Measurements from ENCODE around the gene KLHDC4. TPM values are rescaled to one million over a fixed set of nuclear protein-coding genes. Genes with fewer than 3 reads are reported as not detected.
"Not testable (repeated sequence)": the region's sequence is repeated elsewhere in the genome, so short reads cannot be mapped to it uniquely, and the experiment has no call there.

Gene KLHDC4
- total RNA-seq, 1 donor from 2014 or later, result 87.0 TPM

- ATAC-seq (ENCODE audit: low read depth) (no peak), DNase-seq (no peak)
- H3K27ac Mint-ChIP-seq, result no peak overlapping the region
- TF ChIP-seq CTCF (IDR thresholded peaks at IDR 0.05), result no peak
- ChIA-PET CTCF (no interaction called here), POLR2A (no interaction called here)
- peaks cover 71% of the 10 kb centered on the region for H3K36me3 Mint-ChIP-seq (ENCODE audit: low read depth)
- no peaks in the 10 kb centered on the region for H3K27me3 Mint-ChIP-seq
- H3K4me1 Mint-ChIP-seq, result peaks cover 27% of the 10 kb centered on the region
- no peak overlapping the region for H3K4me3 Mint-ChIP-seq
- intact Hi-C loops (cut with micrococcal nuclease), result no loop called here
- H3K9me3 Mint-ChIP-seq, result no peaks in the 10 kb centered on the region
Measured at GRCh38 chr16:87728026-87728425, 37.8 kb downstream of the KLHDC4 start.

- ATAC-seq (ENCODE audit: low read depth), result no peak
- Mint-ChIP-seq H3K9me3 (no peaks in the 10 kb centered on the region), H3K27me3 (no peaks in the 10 kb centered on the region), H3K27ac (no peak overlapping the region), H3K4me1 (peaks cover 31% of the 10 kb centered on the region), H3K36me3 (ENCODE audit: low read depth) (peaks cover 75% of the 10 kb centered on the region), H3K4me3 (no peak overlapping the region)
- ChIA-PET CTCF (no interaction called here), POLR2A (no interaction called here)
- no peak for TF ChIP-seq CTCF (IDR thresholded peaks at IDR 0.05)
- DNase-seq, result no peak
- intact Hi-C loops (cut with micrococcal nuclease), result no loop called here
Measured at GRCh38 chr16:87727346-87727745, 38.4 kb downstream of the KLHDC4 start.

- H3K9me3 Mint-ChIP-seq; DNase-seq; POLR2A ChIA-PET; ATAC-seq (ENCODE audit: low read depth); H3K27ac Mint-ChIP-seq; H3K4me3 Mint-ChIP-seq; H3K27me3 Mint-ChIP-seq; CTCF ChIA-PET; intact Hi-C loops (cut with micrococcal nuclease): not testable (repeated sequence)
- H3K4me1 Mint-ChIP-seq, result peaks cover 31% of the 10 kb centered on the region
- peaks cover 78% of the 10 kb centered on the region for H3K36me3 Mint-ChIP-seq (ENCODE audit: low read depth)
Measured at GRCh38 chr16:87726577-87726976, 39.2 kb downstream of the KLHDC4 start.

GRCh38 chr16:87725596-87726235 is 40.1 kb downstream of the KLHDC4 start:
- H3K9me3 Mint-ChIP-seq, result no peaks in the 10 kb centered on the region
- no peak for TF ChIP-seq CTCF (IDR thresholded peaks at IDR 0.05)
- no peaks in the 10 kb centered on the region for H3K27me3 Mint-ChIP-seq
- peaks cover 75% of the 10 kb centered on the region for H3K36me3 Mint-ChIP-seq (ENCODE audit: low read depth)
- ATAC-seq (ENCODE audit: low read depth), result no peak
- intact Hi-C loops (cut with micrococcal nuclease), result loop anchor here (1.0 to 2.0 kb wide), 3 partner anchors 12 to 40 kb away; partner anchors contain the start of gene KLHDC4
- ChIA-PET POLR2A (interaction anchor here (0.6 to 1.9 kb wide), 2 partner anchors 40 to 51 kb away, joined by 4 to 9 read pairs; partner anchors contain the start of gene KLHDC4), CTCF (no interaction called here)
- no peak for DNase-seq
- peak overlapping the region; percentile 74 for H3K27ac Mint-ChIP-seq
- H3K4me1 Mint-ChIP-seq, result peaks cover 31% of the 10 kb centered on the region
- H3K4me3 Mint-ChIP-seq, result no peak overlapping the region

GRCh38 chr16:87724490-87725291 is 41.1 kb downstream of the KLHDC4 start:
- TF ChIP-seq CTCF (IDR thresholded peaks at IDR 0.05), result no peak
- CTCF ChIA-PET, result no interaction called here
- no peak for DNase-seq
- H3K4me1 Mint-ChIP-seq, result peaks cover 31% of the 10 kb centered on the region
- H3K27me3 Mint-ChIP-seq, result no peaks in the 10 kb centered on the region
- POLR2A ChIA-PET, result interaction anchor here (0.5 to 1.9 kb wide), 7 partner anchors 23 to 545 kb away, joined by 3 to 9 read pairs (median 4); partner anchors contain the start of genes KLHDC4 and SLC7A5
- H3K4me3 Mint-ChIP-seq, result no peak overlapping the region
- intact Hi-C loops (cut with micrococcal nuclease), result loop anchor here (1.0 to 2.0 kb wide), 3 partner anchors 11 to 41 kb away; partner anchors contain the start of gene KLHDC4
- peak overlapping the region; percentile 74 for H3K27ac Mint-ChIP-seq
- no peaks in the 10 kb centered on the region for H3K9me3 Mint-ChIP-seq
- H3K36me3 Mint-ChIP-seq (ENCODE audit: low read depth), result peaks cover 75% of the 10 kb centered on the region
- peak; percentile 75 for ATAC-seq (ENCODE audit: low read depth)

Data from activated B cell treated with CpG ODN at 0.5 μM for 24 hours (primary cell).